HG02852 (cell line): ENCODE results near the gene PLCL1.
"Not testable (repeated sequence)": the region's sequence is repeated elsewhere in the genome, so short reads cannot be mapped to it uniquely, and the experiment has no call there.

ENCODE experiments used
- ATAC-seq: cut with Tn5 transposase; IDR thresholded peaks from one replicate; pipeline ENCODE4 v1.9.1; 2021; ENCODE audit warnings: mild to moderate bottlenecking, moderate library complexity; ENCODE audit not compliant: unreplicated experiment

PLCL1 gene

DNA sequence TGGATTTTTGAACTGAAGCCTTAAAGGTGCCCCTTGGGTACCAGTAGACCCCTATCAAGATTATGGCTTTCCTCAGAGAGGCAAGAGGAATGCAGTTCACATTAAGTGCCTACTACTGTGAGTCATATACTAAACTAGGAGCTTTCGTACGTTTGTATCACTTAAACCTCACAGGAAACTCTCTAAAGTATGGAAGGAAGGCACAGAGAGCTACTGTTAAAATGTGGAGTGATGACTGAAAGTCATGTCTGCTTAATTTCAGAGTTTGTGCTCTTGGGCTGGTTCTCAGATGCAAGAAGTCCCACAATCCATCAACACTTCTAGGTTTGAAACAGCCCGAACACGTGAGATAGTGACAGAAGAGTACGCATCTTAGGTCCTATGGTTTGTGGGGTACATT, 4.7 kb downstream of the PLCL1 start:
- no peak for ATAC-seq

DNA sequence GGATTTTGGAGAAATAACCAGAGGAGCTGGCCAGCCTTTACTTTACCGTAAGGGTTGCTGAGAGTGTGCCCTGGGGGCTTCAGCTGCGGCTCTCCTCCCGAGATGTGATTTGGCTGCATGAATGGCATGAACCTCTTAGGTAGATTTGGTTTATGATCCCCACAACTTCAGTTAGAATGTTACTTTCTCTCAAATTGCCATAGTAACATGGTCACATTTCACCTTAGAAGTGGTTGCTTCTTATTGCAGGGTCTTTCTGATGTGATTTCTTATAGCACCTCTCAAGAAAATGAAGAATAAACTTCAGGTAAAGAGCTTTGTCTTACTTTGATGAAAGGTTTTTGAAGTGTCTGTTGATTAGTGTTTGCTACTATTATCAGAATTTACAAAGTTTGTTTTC, 5.6 kb downstream of the PLCL1 start:
- no peak for ATAC-seq

DNA sequence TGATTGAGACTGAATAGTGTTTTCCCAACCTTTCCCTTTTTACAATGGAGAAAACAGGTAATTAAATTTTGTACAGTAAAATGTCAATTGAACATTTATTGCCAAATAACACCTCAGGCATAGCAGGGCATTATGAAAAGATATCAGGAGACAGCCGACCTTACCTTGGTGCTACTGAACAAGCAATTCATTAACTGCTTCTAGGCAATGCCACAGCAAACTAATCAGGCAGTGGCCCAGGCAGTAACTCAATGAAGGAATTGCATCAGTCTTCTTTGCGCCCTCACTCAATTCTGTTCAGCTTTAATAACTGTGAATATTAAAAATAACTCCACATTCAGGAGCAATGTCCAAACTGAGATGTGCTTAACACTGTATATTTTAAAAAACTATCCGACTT, 6.1 kb downstream of the PLCL1 start:
- no peak for ATAC-seq

DNA sequence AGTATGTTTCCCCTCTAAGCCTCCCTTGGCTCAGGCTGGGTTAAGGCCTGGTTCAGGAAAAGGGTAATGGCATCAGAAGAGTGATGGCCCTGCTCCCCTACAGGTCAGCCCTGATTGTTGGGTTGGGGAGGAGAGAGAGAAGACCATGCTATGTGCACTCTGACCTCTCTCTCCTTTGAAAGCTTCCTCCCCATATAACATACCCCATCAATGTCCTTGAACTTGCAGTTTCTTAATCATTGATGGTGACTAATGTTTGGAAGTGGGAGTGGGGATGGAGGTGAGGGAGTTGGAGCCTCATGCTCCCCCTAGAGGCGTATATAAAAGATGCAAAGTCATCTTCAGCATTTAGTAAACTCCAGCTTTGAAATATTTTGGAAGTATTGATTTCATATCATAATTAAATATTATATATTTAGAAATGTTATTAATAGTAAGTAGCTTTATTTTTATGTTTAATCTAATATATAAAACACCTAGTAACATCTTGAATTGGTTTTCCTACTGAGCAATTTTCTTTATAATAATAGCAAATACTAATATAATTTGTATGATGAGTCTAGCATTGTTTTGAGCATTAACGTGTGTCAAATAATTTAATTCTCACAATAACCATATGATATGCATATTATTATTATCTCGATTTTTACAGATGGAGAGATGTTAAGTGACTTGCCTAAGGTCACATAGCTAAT, 8.8 kb downstream of the PLCL1 start:
- no peak for ATAC-seq

DNA sequence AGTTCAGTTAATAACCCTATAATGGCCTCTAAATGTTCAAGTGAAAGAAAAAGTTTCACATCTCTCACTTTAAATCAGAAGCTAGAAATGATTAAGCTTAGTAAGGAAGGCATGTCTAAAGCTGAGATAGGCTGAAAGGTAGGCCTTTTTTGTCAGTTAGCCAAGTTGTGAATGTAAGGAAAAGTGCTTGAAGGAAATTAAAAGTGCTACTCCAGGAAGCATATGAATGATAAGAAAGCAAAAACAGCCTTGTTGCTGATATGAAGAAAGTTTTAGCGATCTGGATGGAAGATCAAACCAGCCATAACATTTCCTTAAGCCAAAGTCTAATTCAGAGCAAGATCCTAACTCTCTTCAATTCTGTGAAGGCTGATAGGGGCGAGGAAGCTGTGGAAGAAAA, 10.1 kb downstream of the PLCL1 start:
- no peak for ATAC-seq

DNA sequence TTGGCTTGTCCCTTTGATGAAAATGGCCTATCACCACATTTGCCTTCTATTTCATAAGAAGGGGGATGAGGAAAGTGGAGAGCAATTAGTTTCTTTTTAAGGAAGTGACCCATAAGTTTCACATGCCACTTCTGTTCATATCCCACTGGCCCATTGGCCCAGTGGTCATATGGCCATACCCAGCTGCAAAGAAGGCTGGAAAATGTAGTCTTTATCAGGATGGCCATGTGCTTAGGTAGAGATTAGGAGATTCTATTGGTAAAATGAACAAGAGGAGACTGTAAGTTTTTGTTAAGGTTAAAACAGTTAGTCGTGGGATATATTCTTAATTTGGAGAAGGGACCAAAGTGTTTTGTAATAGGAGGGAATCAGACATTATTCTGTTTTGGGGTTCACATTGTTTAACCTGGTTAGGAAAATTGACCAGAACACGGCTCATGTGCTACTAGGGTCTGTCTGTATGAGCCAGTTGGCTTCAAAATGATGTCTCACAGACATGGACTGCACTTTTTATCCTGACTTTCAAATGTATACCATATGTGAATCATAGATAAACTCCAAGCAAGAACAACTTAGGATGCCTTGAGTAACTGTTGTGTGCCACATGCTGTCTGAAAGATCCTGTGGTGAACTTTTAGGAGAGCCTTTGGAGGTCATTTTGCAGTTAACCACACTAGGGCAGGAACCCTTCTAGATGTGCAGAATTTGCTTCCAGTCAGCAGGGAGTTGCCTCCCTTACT, 17.3 kb downstream of the PLCL1 start:
- ATAC-seq: no peak

DNA sequence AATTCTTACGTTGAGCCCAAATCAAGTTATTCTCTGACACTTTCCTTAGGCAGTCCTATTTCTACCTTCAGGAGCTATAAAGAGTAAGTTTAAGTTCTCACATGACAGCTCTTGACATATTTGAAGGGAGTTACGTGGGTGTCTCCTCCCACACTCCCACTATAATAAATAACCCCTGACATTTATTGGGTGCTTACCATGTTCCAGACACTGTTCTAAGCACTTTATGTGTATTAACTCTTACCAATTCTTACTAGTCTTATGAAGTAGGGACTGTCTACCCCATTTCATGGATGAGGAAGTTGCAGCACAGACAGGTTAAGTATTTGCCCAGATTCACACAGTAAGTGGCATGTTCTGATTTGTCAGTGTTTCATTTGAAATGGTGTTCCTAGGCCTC, 17.9 kb downstream of the PLCL1 start:
- ATAC-seq: no peak

DNA sequence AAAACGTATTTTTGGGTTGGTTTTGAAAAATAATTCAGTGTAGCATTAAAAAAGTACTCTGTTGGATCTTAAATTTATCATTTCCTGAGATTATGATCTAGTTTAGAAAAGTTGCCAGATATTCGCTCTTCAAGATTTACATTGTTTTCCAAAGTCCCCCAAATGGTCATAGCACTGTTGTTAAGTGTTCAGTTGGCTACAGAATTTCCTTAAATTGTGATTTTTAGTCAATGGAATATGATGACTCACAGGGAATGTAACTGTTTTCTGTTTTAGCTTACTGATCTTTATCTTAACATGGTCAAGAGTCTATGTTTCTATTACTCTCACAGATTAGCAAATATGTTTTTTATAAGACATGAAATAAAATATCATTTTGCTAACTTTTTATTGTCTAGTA, 23.2 kb downstream of the PLCL1 start:
- ATAC-seq: no peak

DNA sequence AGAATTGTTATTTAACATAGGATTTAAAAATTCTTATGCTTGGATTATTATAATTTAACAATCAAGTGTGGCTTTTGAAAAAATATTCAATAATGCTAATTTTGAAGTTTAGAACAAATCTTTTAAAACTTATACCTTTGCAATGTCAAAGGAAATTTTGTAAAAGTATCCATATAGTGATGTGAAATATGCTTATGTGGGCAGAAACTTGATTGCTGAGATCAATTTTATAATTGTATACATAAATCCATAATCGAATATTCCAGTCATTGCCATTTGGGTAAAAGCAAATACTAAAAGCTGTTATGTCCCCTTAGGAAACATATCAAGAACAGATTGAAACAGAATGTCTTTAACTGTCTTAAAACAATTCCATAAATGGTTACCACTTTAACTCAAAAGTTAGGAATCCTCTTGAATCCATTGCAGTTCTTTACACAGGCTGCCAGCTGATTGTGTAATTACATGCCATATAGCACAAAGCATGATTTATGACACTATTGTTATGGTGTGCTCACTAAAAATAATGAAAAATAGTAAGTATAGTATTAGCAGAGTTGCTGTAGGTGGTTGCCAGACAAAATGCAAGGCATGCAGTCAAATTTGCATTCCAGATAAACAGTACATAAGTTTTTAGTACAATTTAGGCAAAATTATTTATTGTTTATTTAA, 24.2 kb downstream of the PLCL1 start:
- ATAC-seq: no peak

DNA sequence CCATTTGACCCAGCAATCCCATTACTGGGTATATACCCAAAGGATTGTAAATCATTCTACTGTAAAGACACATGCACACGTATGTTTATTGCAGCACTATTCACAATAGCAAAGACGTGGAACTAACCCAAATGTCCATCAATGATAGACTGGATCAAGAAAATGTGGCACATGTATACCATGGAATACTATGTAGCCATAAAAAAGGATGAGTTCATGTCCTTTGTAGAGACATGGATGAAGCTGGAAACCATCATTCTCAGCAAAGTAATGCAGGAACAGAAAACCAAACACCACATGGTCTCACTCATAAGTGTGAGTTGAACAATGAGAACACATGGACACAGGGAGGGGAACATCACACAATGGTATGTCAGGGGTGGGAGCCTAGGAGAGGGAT, 30.4 kb downstream of the PLCL1 start:
- ATAC-seq: not testable (repeated sequence)

DNA sequence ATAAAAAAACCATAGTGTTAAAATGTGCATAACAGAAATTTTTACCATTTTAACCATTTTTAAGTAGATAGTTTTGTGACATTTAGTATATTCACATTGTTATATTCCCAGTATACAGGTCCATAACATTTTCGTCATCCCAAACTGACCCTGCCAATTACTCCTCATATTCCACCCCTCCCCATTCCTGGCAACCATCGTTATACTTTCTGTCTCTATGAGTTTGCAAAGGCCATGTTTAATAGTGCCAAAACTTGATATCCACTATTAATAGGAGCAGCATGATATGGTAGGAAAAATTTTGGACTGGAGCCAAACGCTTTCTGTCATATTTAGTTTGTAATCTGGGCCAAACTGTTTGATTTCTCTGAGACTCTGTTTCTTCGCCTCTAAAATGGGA, 30.9 kb downstream of the PLCL1 start:
- ATAC-seq: no peak

DNA sequence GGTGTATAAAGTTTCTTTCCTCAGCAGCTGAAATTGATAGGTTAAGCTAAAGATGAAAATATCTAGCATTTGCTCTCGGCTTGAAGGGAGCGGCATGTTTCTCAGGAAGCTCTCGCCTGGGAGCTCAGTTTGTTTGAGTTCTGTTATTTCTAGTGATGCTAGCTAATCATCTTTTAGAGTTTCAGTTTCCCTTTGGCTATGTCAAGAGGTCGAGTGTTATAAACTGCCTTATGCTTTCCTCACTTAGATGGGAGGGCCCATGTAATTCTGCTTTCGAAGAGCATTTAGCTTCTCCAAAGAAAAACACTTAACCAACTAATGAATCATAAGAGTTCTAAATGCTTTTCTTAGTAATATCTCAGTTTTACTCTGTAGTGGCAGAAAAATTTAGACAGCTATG, 33.6 kb downstream of the PLCL1 start:
- peak; percentile 97 for ATAC-seq

DNA sequence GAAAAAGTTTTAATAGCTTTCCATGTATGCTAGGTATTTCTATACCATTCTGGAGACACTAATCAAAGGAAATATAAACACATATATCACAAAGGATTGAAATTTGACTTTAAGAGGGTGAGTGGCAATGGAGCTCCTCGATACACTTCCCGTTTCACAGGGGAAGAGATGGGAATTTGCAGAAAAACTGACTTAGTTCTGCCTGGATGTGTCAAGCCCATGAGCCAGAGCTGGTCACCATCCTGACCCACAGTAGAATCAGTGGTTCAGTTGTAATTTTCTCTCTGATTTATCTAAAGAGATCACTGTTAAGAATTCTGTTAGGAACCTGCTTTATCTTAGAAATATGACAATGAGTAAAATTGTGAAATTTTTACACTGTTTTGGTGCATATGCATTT, 34.2 kb downstream of the PLCL1 start:
- no peak for ATAC-seq

DNA sequence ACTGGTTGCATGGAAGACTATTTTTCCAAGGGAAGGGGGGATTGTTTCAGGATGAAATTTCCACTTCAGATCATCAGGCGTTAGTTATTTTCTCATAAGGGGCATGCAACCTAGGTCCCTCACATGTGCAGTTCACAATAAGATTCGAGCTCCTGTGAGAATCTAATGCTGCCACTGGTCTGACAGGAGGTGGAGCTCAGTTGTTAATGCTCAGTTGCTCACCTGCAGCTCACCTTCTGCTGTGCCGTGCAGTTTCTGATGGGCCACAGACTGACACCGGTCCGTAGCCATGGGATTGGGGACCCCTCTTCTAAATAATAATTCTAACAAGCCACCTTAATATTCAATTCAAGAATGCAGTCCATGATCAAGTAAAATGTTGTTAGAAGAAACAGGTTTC, 34.9 kb downstream of the PLCL1 start:
- no peak for ATAC-seq

DNA sequence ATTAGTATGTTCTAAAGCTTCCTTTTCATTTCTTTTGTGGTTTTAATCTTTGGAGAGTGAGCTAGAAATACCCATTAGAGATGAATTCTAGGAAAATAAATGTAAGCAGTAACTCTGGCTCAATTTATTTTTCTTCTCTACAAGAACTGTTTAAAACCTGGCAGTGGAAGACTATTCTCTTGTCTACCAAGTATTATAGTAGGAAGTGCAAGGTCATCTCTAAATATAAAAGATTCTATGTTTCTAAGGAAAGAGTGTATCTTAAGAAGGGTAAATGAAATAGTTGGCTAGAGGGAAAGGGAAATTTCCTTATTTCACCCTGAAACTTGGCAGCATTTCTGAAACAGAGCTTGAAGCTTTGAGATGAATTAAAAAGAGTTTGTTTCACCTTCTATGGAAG, 35.5 kb downstream of the PLCL1 start:
- ATAC-seq: no peak

DNA sequence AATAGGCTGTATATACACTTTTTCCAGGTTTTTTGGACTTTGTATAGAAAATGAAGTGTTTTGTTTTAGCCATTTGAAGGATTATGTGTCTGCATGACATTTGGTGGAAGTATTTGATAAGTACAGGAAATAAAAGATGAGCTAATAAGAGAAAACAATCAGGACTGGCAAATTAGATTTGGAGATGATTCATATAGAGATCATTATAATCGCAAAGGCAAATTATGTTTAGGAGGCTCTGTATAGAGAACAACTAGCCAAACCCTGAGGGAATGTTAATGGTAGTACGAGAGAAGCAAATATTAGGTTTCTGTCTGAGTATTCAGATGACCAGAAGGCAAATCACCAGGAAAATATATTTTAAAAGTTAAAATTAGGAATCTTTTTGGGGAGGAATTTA, 41.7 kb downstream of the PLCL1 start:
- ATAC-seq: no peak

DNA sequence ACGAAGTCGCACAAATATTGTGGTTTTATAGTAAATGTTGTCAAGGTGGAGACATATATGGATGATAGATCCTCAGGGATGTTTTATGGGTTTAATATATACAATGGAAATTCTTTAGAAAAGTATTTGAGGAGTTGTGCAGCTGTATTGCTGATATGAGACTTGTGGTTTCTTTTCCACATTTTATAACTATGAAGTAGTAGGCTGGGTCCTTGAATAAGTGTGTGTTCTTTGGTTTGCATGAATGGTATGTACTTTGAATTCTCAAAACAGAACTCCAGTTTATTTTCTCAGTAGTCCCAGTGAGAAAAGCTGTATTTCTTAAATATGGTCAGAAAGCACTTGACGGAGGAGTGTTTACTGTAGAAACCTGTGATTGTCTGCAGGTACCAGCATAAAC, 42.4 kb downstream of the PLCL1 start:
- no peak for ATAC-seq

DNA sequence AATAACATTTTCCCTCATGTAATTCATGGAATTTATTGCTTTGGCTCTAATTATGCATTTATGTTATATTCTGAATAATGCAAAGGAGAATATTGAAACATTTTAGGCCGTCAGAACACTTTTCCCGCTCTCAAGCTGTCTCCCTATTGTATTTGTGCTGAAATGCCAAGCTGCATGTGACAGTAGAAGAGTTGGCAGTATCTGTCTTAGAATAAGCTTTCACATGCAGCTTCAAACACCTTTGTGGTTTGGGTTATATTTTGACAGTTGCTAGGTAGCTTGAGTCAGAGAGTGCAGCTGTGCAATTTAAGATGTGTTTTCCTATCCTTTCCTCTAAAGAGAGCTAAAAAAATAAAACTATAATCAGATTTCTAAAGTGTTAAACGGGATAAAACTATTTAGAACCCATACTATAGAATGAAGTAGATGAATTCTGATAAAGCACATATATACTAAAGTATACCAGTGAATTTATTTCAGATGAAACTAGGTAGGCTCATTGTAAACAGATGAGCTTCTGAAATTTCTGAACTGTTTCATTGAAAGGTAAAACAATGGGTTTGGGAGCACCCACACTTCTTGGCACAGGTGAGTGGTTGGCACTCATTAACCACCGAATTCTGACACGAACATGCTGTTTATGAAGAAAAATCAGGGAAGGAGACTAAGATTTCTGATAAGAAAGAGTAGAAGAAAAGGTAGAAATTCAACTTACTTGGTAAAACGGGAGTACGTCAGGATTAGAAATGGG, 43.4 kb downstream of the PLCL1 start:
- ATAC-seq: no peak

DNA sequence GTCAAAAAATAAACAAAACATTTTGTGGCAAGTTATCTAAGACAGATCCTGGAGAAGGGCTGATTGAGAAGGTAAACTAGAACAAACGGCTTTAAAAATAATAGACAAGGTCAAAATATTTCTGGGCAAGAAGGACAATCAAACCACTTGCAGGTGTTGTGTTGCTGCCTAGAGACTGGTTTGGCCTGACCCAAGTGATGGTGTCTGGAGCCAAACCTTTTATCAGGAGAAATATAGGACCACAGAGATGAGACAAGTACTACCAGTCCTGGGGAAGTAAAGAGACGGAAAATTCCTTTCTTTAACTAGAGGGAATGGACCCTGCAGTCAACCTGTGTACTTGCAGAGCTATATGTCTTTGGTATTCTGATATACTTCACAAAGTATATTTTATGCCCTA, 44.2 kb downstream of the PLCL1 start:
- no peak for ATAC-seq

DNA sequence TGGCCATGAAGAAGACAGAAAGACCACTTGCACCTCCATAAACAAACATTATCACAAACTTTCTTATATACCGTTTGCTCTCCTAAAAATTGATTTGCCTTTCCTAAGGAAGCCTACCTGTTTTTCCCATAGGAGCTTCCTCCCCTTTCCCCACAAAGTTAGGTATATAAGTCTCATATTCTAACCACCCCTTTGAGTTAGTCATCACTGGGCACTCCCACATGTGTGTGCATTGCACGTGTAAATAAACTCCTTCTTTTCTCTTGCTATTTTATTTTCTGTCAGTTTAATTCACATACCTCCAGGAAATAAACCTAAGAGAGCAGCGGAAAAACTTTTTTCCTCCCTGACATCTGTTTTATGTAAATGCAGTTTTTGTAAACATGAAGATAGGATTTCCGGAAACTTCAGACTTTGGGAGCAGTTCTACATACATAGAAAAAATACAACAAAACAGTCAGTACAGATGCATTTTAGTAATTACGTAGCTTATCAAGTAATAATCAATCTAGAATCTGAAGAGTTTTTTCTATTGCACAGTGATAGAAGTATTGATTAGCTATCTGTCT, 46.6 kb downstream of the PLCL1 start:
- ATAC-seq: no peak

DNA sequence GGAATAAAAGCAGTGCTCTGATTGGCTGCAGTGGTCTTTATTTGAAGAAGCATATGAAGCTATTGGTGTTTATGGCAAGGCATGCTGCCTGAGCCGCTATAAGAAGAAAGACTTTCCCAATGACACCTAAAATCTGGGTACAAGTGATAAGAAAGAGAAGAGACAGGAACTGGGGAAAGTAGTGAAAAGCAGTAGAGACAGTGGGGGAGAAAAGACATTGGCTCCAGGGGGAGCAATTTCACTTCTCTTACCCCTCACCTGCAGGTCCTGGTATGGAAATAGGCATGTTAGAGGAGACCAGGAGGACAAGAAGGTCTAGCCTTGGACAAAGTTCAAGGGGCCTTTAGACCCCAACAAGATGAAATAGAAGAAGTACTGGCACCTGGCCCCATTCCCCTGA, 47.1 kb downstream of the PLCL1 start:
- ATAC-seq: no peak
